H9 (cell line): ENCODE data around the gene LHFPL2. TPM values are rescaled to one million over a fixed set of nuclear protein-coding genes. Genes with fewer than 3 reads are reported as not detected.

Experiments
- DNase-seq: peaks from one replicate; pipeline ENCODE4 v3.0.0-alpha.2; 2017
- H2AFZ ChIP-seq: one replicate; pipeline ENCODE4 v1.6.1; 2013; ENCODE audit warnings: mild to moderate bottlenecking, low read length, control low read depth, moderate library complexity
- H2AK5ac ChIP-seq: 2 replicates; pipeline ENCODE4 v1.6.1; 2013; ENCODE audit warnings: low read length, control low read depth, mixed read lengths; ENCODE audit not compliant: insufficient read length
- H2BK120ac ChIP-seq: one replicate; pipeline ENCODE4 v1.6.1; 2013; ENCODE audit warnings: low read depth, mild to moderate bottlenecking, low read length, control low read depth, inconsistent platforms; ENCODE audit not compliant: poor library complexity, severe bottlenecking
- H2BK12ac ChIP-seq: 2 replicates; pipeline ENCODE4 v1.6.1; 2013; ENCODE audit warnings: low read length, control low read depth, mixed read lengths, low read depth; ENCODE audit not compliant: insufficient read length
- H2BK15ac ChIP-seq: 2 replicates; pipeline ENCODE4 v1.6.1; 2013; ENCODE audit warnings: low read depth, low read length, control low read depth
- H2BK20ac ChIP-seq: one replicate; pipeline ENCODE4 v1.6.1; 2013; ENCODE audit warnings: low read depth, mild to moderate bottlenecking, low read length, control low read depth, inconsistent platforms; ENCODE audit not compliant: poor library complexity, severe bottlenecking
- H2BK5ac ChIP-seq: 2 replicates; pipeline ENCODE4 v1.6.1; 2013; ENCODE audit warnings: low read length, control low read depth, mixed read lengths; ENCODE audit not compliant: insufficient read length
- H3K14ac ChIP-seq: 2 replicates; pipeline ENCODE4 v1.6.1; 2013; ENCODE audit warnings: low read length, control low read depth; ENCODE audit not compliant: insufficient read depth
- H3K18ac ChIP-seq: 2 replicates; pipeline ENCODE4 v1.6.1; 2013; ENCODE audit warnings: low read depth, mild to moderate bottlenecking, mixed read lengths, low read length, control low read depth; ENCODE audit not compliant: insufficient read length
- H3K23ac ChIP-seq: 2 replicates; pipeline ENCODE4 v1.6.1; 2013; ENCODE audit warnings: low read length, control low read depth, mixed read lengths, low read depth; ENCODE audit not compliant: insufficient read length
- H3K23me2 ChIP-seq: 2 replicates; pipeline ENCODE4 v1.6.1; 2013; ENCODE audit warnings: low read depth, mild to moderate bottlenecking, mixed read lengths, low read length, control low read depth; ENCODE audit not compliant: insufficient read length, poor library complexity, severe bottlenecking
- H3K27ac ChIP-seq: 2 replicates; pipeline ENCODE4 v1.5.1; 2013; ENCODE audit warnings: low read length, control low read depth, mixed read lengths, low read depth; ENCODE audit not compliant: insufficient read length
- H3K27me3 ChIP-seq: 2 replicates; pipeline ENCODE4 v1.6.1; 2013; ENCODE audit warnings: low read length, control low read depth, inconsistent platforms; ENCODE audit not compliant: insufficient read depth
- H3K4ac ChIP-seq: 2 replicates; pipeline ENCODE4 v1.6.1; 2013; ENCODE audit warnings: low read depth, mild to moderate bottlenecking, control low read depth, inconsistent platforms, low read length, moderate library complexity
- H3K4me1 ChIP-seq: 2 replicates; pipeline ENCODE4 v1.6.1; 2013; ENCODE audit warnings: low read length, control low read depth, inconsistent platforms; ENCODE audit not compliant: insufficient read depth
- H3K4me2 ChIP-seq: 2 replicates; pipeline ENCODE4 v1.6.1; 2013; ENCODE audit warnings: low read length, control low read depth, mixed read lengths; ENCODE audit not compliant: insufficient read length, insufficient read depth
- H3K56ac ChIP-seq: 2 replicates; pipeline ENCODE4 v1.6.1; 2013; ENCODE audit warnings: low read depth, mild to moderate bottlenecking, mixed read lengths, low read length, control low read depth; ENCODE audit not compliant: insufficient read length
- H3K79me1 ChIP-seq: 2 replicates; pipeline ENCODE4 v1.6.1; 2013; ENCODE audit warnings: low read depth, mild to moderate bottlenecking, moderate library complexity, low read length, control low read depth, inconsistent platforms; ENCODE audit not compliant: insufficient read depth, poor library complexity, severe bottlenecking
- H3K79me2 ChIP-seq: 2 replicates; pipeline ENCODE4 v1.6.1; 2013; ENCODE audit warnings: low read length, control low read depth, inconsistent platforms; ENCODE audit not compliant: insufficient read depth
- H3K9ac ChIP-seq: 2 replicates; pipeline ENCODE4 v1.6.1; 2013; ENCODE audit warnings: low read length, control low read depth, mixed read lengths; ENCODE audit not compliant: insufficient read length; ENCODE audit errors: extremely low read depth
- H3K9me3 ChIP-seq: one replicate; pipeline ENCODE4 v1.6.1; 2013; ENCODE audit warnings: low read depth, low read length, inconsistent platforms; ENCODE audit not compliant: control insufficient read depth
- H3T11ph ChIP-seq: one replicate; pipeline ENCODE4 v1.6.1; 2013; ENCODE audit warnings: mild to moderate bottlenecking, low read length, control low read depth, inconsistent platforms
- H4K20me1 ChIP-seq: one replicate; pipeline ENCODE4 v1.6.1; 2013; ENCODE audit not compliant: control insufficient read depth, insufficient read length, insufficient read depth
- H4K5ac ChIP-seq: 2 replicates; pipeline ENCODE4 v1.6.1; 2013; ENCODE audit warnings: low read depth, mild to moderate bottlenecking, mixed read lengths, low read length, control low read depth; ENCODE audit not compliant: insufficient read length
- H4K8ac ChIP-seq: replicated peaks from 2 replicates; pipeline ENCODE4 v1.6.1; 2013; ENCODE audit warnings: low read length, control low read depth, mixed read lengths, low read depth; ENCODE audit not compliant: insufficient read length
- H4K91ac ChIP-seq: 2 replicates; pipeline ENCODE4 v1.6.1; 2013; ENCODE audit warnings: low read depth, mild to moderate bottlenecking, moderate library complexity, mixed read lengths, low read length, control low read depth; ENCODE audit not compliant: insufficient read length
- H3K27ac Mint-ChIP-seq, 3 experiments: 2 replicates in 2 of 3; 3 replicates in 1 of 3; pipeline ENCODE4 v1.8.0; 2020 to 2021; ENCODE audit warnings: mixed read lengths in 3 of 3, mild to moderate bottlenecking in 1 of 3, moderate library complexity in 1 of 3
- H3K27me3 Mint-ChIP-seq: 2 replicates; pipeline ENCODE4 v1.8.0; 2021; ENCODE audit warnings: low read depth, mild to moderate bottlenecking, moderate library complexity, mixed read lengths
- H3K36me3 Mint-ChIP-seq, 3 experiments: 2 replicates in 2 of 3; 3 replicates in 1 of 3; pipeline ENCODE4 v1.8.0; 2020 to 2021; ENCODE audit warnings: low read depth in 3 of 3, mixed read lengths in 3 of 3; ENCODE audit not compliant: insufficient read depth in 1 of 3
- H3K4me1 Mint-ChIP-seq, 2 experiments: 2 replicates each; pipeline ENCODE4 v1.8.0; 2020; ENCODE audit warnings: mixed read lengths in 2 of 2
- H3K4me3 Mint-ChIP-seq, 2 experiments: 2 replicates in 1 of 2; 3 replicates in 1 of 2; pipeline ENCODE4 v1.8.0; 2020 to 2021; ENCODE audit warnings: mild to moderate bottlenecking in 2 of 2, mixed read lengths in 2 of 2, moderate library complexity in 1 of 2
- H3K9me3 Mint-ChIP-seq, 2 experiments: 2 replicates in 1 of 2; 3 replicates in 1 of 2; pipeline ENCODE4 v1.8.0; 2020; ENCODE audit warnings: mild to moderate bottlenecking in 2 of 2, mixed read lengths in 2 of 2, moderate library complexity in 1 of 2
- WGBS: extraction: QIAGEN DNeasy Blood & Tissue Kit; methylation state at CpG from one replicate; pipeline ENCODE4 v1.1.7; 2013; ENCODE audit warnings: missing lambda C conversion rate, low lambda C conversion rate, mixed read lengths; ENCODE audit not compliant: insufficient read length; ENCODE audit errors: extremely low coverage; 5-methylcytosine and 5-hydroxymethylcytosine counted together
- total RNA-seq: library from RNA; stranded (reverse); gene quantifications from 2 replicates; pipeline ENCODE4 v1.2.1, GENCODE V29; 2021
- TF ChIP-seq, protein P1 (sequence below): fragments of 200-600 bp; sonication (generic); conservative IDR thresholded peaks from 3 replicates; pipeline ENCODE4 v1.8.0; 2021; ENCODE audit warnings: antibody characterized with exemption, mild to moderate bottlenecking

LHFPL2 gene
- total RNA-seq, 1 experiment from 2014 or later = 26.3 TPM

DNA sequence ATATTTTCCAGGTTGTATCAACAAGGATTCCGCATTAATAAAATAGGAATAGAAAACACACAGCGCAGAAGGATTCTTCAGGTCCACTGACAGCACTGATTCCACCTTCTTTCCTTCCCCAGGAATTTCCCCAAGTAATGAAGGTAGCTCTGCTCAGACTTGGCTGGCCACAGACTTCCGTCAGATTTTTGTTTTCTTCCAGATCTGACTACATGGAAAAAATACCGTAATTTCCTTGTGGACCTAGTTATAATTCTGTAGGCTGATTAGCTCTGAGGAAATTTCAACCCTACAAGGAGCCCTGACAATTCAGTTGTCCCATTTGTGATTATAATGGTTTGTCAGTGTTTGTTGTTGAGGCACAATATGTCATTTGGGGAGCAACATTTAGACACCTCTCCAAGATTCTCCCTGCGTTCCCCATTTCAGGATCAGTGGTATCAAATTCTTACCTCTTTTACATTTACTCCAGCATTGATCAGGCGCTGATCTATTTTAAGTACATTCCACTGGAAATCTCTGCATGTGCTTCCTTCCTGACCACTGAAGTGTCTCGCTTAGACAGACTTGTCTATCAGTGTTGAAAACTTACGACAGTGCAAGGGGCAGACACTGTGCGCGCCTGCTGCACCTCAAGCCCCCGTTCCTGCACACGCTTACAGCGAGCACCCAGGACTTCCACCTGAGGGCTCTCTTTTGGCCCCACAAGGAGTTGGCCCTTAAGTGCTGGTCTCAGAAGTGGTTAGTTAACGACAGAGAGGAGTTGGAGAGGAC is 94.8 kb downstream of the LHFPL2 start:
- Histone ChIP-seq H3K14ac (no peak overlapping the region), H3K27ac (no peak overlapping the region), H3K23ac (no peak overlapping the region), H2BK20ac (no peak overlapping the region), H3K79me2 (no peaks in the 10 kb centered on the region), H4K91ac (no peak overlapping the region), H2AK5ac (no peak overlapping the region), H4K8ac (no peak overlapping the region), H4K20me1 (no peaks in the 10 kb centered on the region), H3T11ph (no peak overlapping the region), H3K4ac (no peak overlapping the region), H2BK15ac (no peak overlapping the region), H3K9ac (no peak overlapping the region), H3K79me1 (no peaks in the 10 kb centered on the region), H2BK5ac (no peak overlapping the region), H2AFZ (no peak overlapping the region), H3K23me2 (no peaks in the 10 kb centered on the region), H2BK12ac (no peak overlapping the region), H2BK120ac (no peak overlapping the region), H3K18ac (no peak overlapping the region), H4K5ac (no peak overlapping the region), H3K56ac (no peak overlapping the region), H3K4me1 (no peaks in the 10 kb centered on the region), H3K27me3 (no peaks in the 10 kb centered on the region), H3K9me3 (no peaks in the 10 kb centered on the region), H3K4me2 (no peak overlapping the region)
- DNase-seq = no peak
- no peaks in the 10 kb centered on the region for H3K27me3 Mint-ChIP-seq
- WGBS = no CpG with 5 or more reads among the region's 14 CpGs
- peaks cover 14 to 25% of the 10 kb centered on the region in 2 experiments for H3K4me1 Mint-ChIP-seq
- H3K36me3 Mint-ChIP-seq = peaks cover 20 to 36% (median 35%) of the 10 kb centered on the region in 3 experiments
- no peak overlapping the region for H3K4me3 Mint-ChIP-seq
- TF ChIP-seq, protein P1, sequence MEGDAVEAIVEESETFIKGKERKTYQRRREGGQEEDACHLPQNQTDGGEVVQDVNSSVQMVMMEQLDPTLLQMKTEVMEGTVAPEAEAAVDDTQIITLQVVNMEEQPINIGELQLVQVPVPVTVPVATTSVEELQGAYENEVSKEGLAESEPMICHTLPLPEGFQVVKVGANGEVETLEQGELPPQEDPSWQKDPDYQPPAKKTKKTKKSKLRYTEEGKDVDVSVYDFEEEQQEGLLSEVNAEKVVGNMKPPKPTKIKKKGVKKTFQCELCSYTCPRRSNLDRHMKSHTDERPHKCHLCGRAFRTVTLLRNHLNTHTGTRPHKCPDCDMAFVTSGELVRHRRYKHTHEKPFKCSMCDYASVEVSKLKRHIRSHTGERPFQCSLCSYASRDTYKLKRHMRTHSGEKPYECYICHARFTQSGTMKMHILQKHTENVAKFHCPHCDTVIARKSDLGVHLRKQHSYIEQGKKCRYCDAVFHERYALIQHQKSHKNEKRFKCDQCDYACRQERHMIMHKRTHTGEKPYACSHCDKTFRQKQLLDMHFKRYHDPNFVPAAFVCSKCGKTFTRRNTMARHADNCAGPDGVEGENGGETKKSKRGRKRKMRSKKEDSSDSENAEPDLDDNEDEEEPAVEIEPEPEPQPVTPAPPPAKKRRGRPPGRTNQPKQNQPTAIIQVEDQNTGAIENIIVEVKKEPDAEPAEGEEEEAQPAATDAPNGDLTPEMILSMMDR = no peak
- peaks cover 5 to 8% of the 10 kb centered on the region in 2 experiments; a peak in 4 of 5 replicates for H3K9me3 Mint-ChIP-seq
- peak overlapping the region in 1 of 3 experiments; percentile 58; a peak in 1 of 7 replicates for H3K27ac Mint-ChIP-seq
